Calu3 (cell line): ENCODE results near the gene GPX3. TPM values are rescaled to one million over a fixed set of nuclear protein-coding genes. Genes with fewer than 3 reads are reported as not detected.

ENCODE experiments used
- BruUV-seq: library from RNA; stranded (reverse); fragments of 400-500 nt; replicated peaks from 2 replicates; lab custom pipeline; 2021; lab: Mats Ljungman, UMichigan
- CTCF ChIA-PET: fragments of 300-600 bp; sonication (Branson Sonifier 250); formaldehyde crosslinking; loops from one replicate; lab custom pipeline; 2022; ENCODE audit warnings: antibody characterized with exemption; lab: Charles Lee
- DNase-seq: peaks from one replicate; pipeline ENCODE4 v3.0.0; 2022
- H3K27ac Mint-ChIP-seq: one replicate; pipeline ENCODE4 v1.8.0; 2022; ENCODE audit warnings: mixed read lengths; ENCODE audit not compliant: unreplicated experiment
- H3K27me3 Mint-ChIP-seq: one replicate; pipeline ENCODE4 v1.8.0; 2022; ENCODE audit warnings: mixed read lengths; ENCODE audit not compliant: unreplicated experiment
- H3K36me3 Mint-ChIP-seq: one replicate; pipeline ENCODE4 v1.8.0; 2022; ENCODE audit warnings: mild to moderate bottlenecking, moderate library complexity, mixed read lengths; ENCODE audit not compliant: insufficient read depth, unreplicated experiment
- H3K4me1 Mint-ChIP-seq: one replicate; pipeline ENCODE4 v1.8.0; 2022; ENCODE audit warnings: mild to moderate bottlenecking, low read depth, mixed read lengths; ENCODE audit not compliant: unreplicated experiment
- H3K4me3 Mint-ChIP-seq: one replicate; pipeline ENCODE4 v1.8.0; 2022; ENCODE audit warnings: mild to moderate bottlenecking, low read depth, moderate library complexity, mixed read lengths; ENCODE audit not compliant: unreplicated experiment
- H3K9me3 Mint-ChIP-seq: one replicate; pipeline ENCODE4 v1.8.0; 2022; ENCODE audit warnings: low read depth, mixed read lengths; ENCODE audit not compliant: unreplicated experiment
- CTCF ChIP-seq: fragments of 200-600 bp; IDR thresholded peaks from one replicate; pipeline ENCODE4 v1.8.0; 2022; ENCODE audit warnings: antibody characterized with exemption; ENCODE audit not compliant: unreplicated experiment
- intact Hi-C: fragments of 100-400 bp; cut with micrococcal nuclease; formaldehyde crosslinking; loops from one replicate; pipeline ENCODE4 v1.10.0; 2022; ENCODE audit not compliant: unreplicated experiment
- total RNA-seq: library from RNA; stranded (reverse); gene quantifications from 2 replicates; pipeline ENCODE4 v1.2.3, GENCODE V29; 2022

Gene GPX3
- total RNA-seq, 1 experiment from 2014 or later: not detected

- no TSS peak for BruUV-seq
- Mint-ChIP-seq H3K27me3 (no peaks in the 10 kb centered on the region), H3K36me3 (peaks cover 97% of the 10 kb centered on the region), H3K4me1 (peaks cover 65% of the 10 kb centered on the region), H3K27ac (peak overlapping the region; percentile 2), H3K4me3 (no peak overlapping the region), H3K9me3 (no peaks in the 10 kb centered on the region)
- intact Hi-C loops: loop anchor here (1.0 to 5.0 kb wide), 3 partner anchors 36 to 113 kb away; no protein-coding TSS in a partner anchor
- TF ChIP-seq CTCF: peak; percentile 88
- CTCF ChIA-PET: interaction anchor here (0.7 to 9.4 kb wide), 17 partner anchors 10 to 114 kb away, joined by 3 to 140 read pairs (median 6); partner anchors contain the start of gene TNIP1
- peak; percentile 86 for DNase-seq
These were observed 30.9 kb downstream of the GPX3 start for GRCh38 chr5:151051066-151051930.

GRCh38 chr5:151051931-151052608, 31.7 kb downstream of the GPX3 start:
- intact Hi-C loops: loop anchor here (1.0 to 5.0 kb wide), 3 partner anchors 35 to 112 kb away; no protein-coding TSS in a partner anchor
- no peak for TF ChIP-seq CTCF
- peaks cover 97% of the 10 kb centered on the region for H3K36me3 Mint-ChIP-seq
- H3K27ac Mint-ChIP-seq: peak overlapping the region; percentile 2
- H3K4me3 Mint-ChIP-seq: no peak overlapping the region
- no peaks in the 10 kb centered on the region for H3K9me3 Mint-ChIP-seq
- peaks cover 70% of the 10 kb centered on the region for H3K4me1 Mint-ChIP-seq
- DNase-seq: no peak
- CTCF ChIA-PET: interaction anchor here (0.7 to 9.4 kb wide), 17 partner anchors 11 to 113 kb away, joined by 3 to 140 read pairs (median 5); partner anchors contain the start of gene TNIP1
- no peaks in the 10 kb centered on the region for H3K27me3 Mint-ChIP-seq
- BruUV-seq: no TSS peak

GRCh38 chr5:151052836-151053235, 32.4 kb downstream of the GPX3 start:
- Mint-ChIP-seq H3K27ac (peak overlapping the region; percentile 52), H3K36me3 (peaks cover 95% of the 10 kb centered on the region), H3K4me3 (no peak overlapping the region), H3K9me3 (no peaks in the 10 kb centered on the region), H3K4me1 (peaks cover 68% of the 10 kb centered on the region), H3K27me3 (no peaks in the 10 kb centered on the region)
- no peak for TF ChIP-seq CTCF
- CTCF ChIA-PET: interaction anchor here (0.7 to 9.4 kb wide), 7 partner anchors 12 to 62 kb away, joined by 3 to 140 read pairs (median 6); partner anchors contain the start of gene TNIP1
- intact Hi-C loops: loop anchor here (5.0 kb wide), 1 partner anchor 34 kb away; no protein-coding TSS in a partner anchor
- no peak for DNase-seq
- no TSS peak for BruUV-seq

GRCh38 chr5:151053796-151054462, 33.5 kb downstream of the GPX3 start:
- no peak overlapping the region for H3K4me3 Mint-ChIP-seq
- H3K27me3 Mint-ChIP-seq: no peaks in the 10 kb centered on the region
- H3K9me3 Mint-ChIP-seq: no peaks in the 10 kb centered on the region
- H3K4me1 Mint-ChIP-seq: peaks cover 63% of the 10 kb centered on the region
- DNase-seq: no peak
- intact Hi-C loops: loop anchor here (5.0 kb wide), 1 partner anchor 33 kb away; no protein-coding TSS in a partner anchor
- peaks cover 95% of the 10 kb centered on the region for H3K36me3 Mint-ChIP-seq
- CTCF ChIA-PET: interaction anchor here (9.4 kb wide), 1 partner anchor 61 kb away, joined by 140 read pairs; no protein-coding TSS in a partner anchor
- no peak overlapping the region for H3K27ac Mint-ChIP-seq
- no TSS peak for BruUV-seq
- TF ChIP-seq CTCF: no peak
